K562 (cell line): Measurements from ENCODE around the gene RNPEPL1. TPM values are rescaled to one million over a fixed set of nuclear protein-coding genes. Genes with fewer than 3 reads are reported as not detected.

Source experiments
- ATAC-seq: fragments of 200-7000 bp; cut with Tn5 transposase; 3 replicates; pipeline ENCODE4 v1.9.1; 2020; ENCODE audit warnings: moderate library complexity
- BruUV-seq: library from RNA; stranded (reverse); fragments of 400-500 nt; replicated peaks from 2 replicates; lab custom pipeline; 2021; lab: Mats Ljungman, UMichigan
- CTCF ChIA-PET: fragments of 300-600 bp; formaldehyde crosslinking; extraction: SDS; loops from one replicate; lab custom pipeline; 2021; ENCODE audit warnings: low intra/inter-chr PET ratio; lab: Yijun Ruan, JAX
- POLR2A ChIA-PET: fragments of 300-600, 350-650 bp; sonication (Branson Sonifier 250); formaldehyde crosslinking; extraction: SDS; loops from one replicate; lab custom pipeline; 2021; ENCODE audit warnings: antibody characterized with exemption, inconsistent platforms; lab: Yijun Ruan, JAX
- DNase-seq, 4 experiments: peaks; one replicate each; pipeline versions ENCODE4 v3.0.0 to v3.0.0-alpha.2; 2011 to 2018; ENCODE audit warnings: low spot score in 3 of 4, mixed read lengths in 3 of 4; ENCODE audit errors: extremely low read depth in 1 of 4
- FAIRE-seq: peaks from 2 replicates; lab custom pipeline; 2011; peaks lifted over from hg19 to GRCh38; lab: Jason Lieb, UNC
- H2AFZ ChIP-seq: 2 replicates; pipeline ENCODE4 v1.6.0; 2011; ENCODE audit warnings: low read depth, low read length, control low read depth, inconsistent platforms
- H3K27ac ChIP-seq: fragments of 200-600 bp; 3 replicates; pipeline ENCODE4 v1.8.0; 2011; ENCODE audit warnings: low read depth, mild to moderate bottlenecking, control low read depth, inconsistent platforms, low read length, moderate library complexity, mixed read lengths; ENCODE audit errors: extremely low read depth
- H3K27me3 ChIP-seq, 2 experiments: fragments of 300-600 bp in 1 of 2; 2 replicates in 1 of 2; 3 replicates in 1 of 2; pipeline versions ENCODE4 v1.6.0 to v1.8.0; 2011; ENCODE audit warnings: inconsistent platforms in 2 of 2, low read length in 2 of 2, mild to moderate bottlenecking in 1 of 2, mixed read lengths in 1 of 2, moderate library complexity in 1 of 2; ENCODE audit not compliant: control insufficient read depth in 2 of 2, insufficient read depth in 2 of 2
- H3K36me3 ChIP-seq: fragments of 300-600 bp; 3 replicates; pipeline ENCODE4 v1.8.0; 2011; ENCODE audit warnings: mild to moderate bottlenecking, low read length, inconsistent platforms; ENCODE audit not compliant: control insufficient read depth, insufficient read depth
- H3K4me1 ChIP-seq, 2 experiments: fragments of 200-600 bp in 1 of 2; replicated peaks in 1 of 2; 2 replicates in 1 of 2; 3 replicates in 1 of 2; pipeline versions ENCODE4 v1.5.1 to v1.8.0; 2011; ENCODE audit warnings: inconsistent platforms in 2 of 2, low read length in 2 of 2, mild to moderate bottlenecking in 1 of 2, mixed read lengths in 1 of 2, moderate library complexity in 1 of 2; ENCODE audit not compliant: control insufficient read depth in 2 of 2, insufficient read depth in 2 of 2
- H3K4me2 ChIP-seq: 2 replicates; pipeline ENCODE4 v1.6.1; 2011; ENCODE audit warnings: low read length, control low read depth, inconsistent platforms, mixed read lengths; ENCODE audit not compliant: insufficient read depth
- H3K4me3 ChIP-seq: fragments of 200-600 bp; sonication (generic), shearing (Covaris generic); 2 replicates; pipeline ENCODE4 v1.5.1; 2016; ENCODE audit warnings: control low read depth, inconsistent platforms
- H3K79me2 ChIP-seq: fragments of 200-600 bp; 3 replicates; pipeline ENCODE4 v1.8.0; 2011; ENCODE audit warnings: low read length, inconsistent platforms; ENCODE audit not compliant: control insufficient read depth, insufficient read depth
- H3K9ac ChIP-seq, 2 experiments: 2 replicates each; pipeline versions ENCODE4 v1.6.0 to v1.6.1; 2011; ENCODE audit warnings: low read depth in 2 of 2, low read length in 2 of 2, control low read depth in 1 of 2, inconsistent platforms in 1 of 2, mild to moderate bottlenecking in 1 of 2, mixed read lengths in 1 of 2; ENCODE audit not compliant: insufficient read depth in 1 of 2
- H3K9me1 ChIP-seq: one replicate; pipeline ENCODE4 v1.6.0; 2011; ENCODE audit warnings: inconsistent platforms, mild to moderate bottlenecking, low read length, moderate library complexity; ENCODE audit not compliant: control insufficient read depth, insufficient read depth
- H3K9me3 ChIP-seq: replicated peaks from 2 replicates; pipeline ENCODE4 v1.5.1; 2011; ENCODE audit warnings: low read depth, low read length, inconsistent platforms; ENCODE audit not compliant: control insufficient read depth, insufficient read depth
- H4K20me1 ChIP-seq: replicated peaks from 2 replicates; pipeline ENCODE4 v1.6.1; 2011; ENCODE audit warnings: low read length, inconsistent platforms, mixed read lengths; ENCODE audit not compliant: control insufficient read depth, insufficient read depth
- U2AF1 ChIP-seq: fragments of 200-400 bp; formaldehyde crosslinking; optimal IDR thresholded peaks from 2 replicates; pipeline ENCODE3; 2017; ENCODE audit warnings: mild to moderate bottlenecking, low read depth, low read length, moderate library complexity
- ZNF444 ChIP-seq: fragments of 250-450 bp; sonication (Bioruptor Pico); IDR thresholded peaks from 2 replicates; pipeline ENCODE4 v1.4.0; 2020; ENCODE audit warnings: mild to moderate bottlenecking, moderate library complexity
- ZNF785 ChIP-seq: fragments of 250-450 bp; sonication (Bioruptor Pico); IDR thresholded peaks from 2 replicates; pipeline ENCODE4 v1.4.0; 2020; ENCODE audit warnings: mild to moderate bottlenecking
- WGBS: fragments of 100-300 bp; shearing (Covaris generic); methylation state at CpG from one replicate; pipeline ENCODE4 v1.1.6; 2016; ENCODE audit warnings: low coverage, mixed read lengths; ENCODE audit not compliant: insufficient coverage; ENCODE audit errors: missing lambda C conversion rate; 5-methylcytosine and 5-hydroxymethylcytosine counted together
- in situ Hi-C: fragments of 300-500 bp; cut with MboI; formaldehyde crosslinking; loops from 4 replicates; pipeline ENCODE4 v1.15.0; 2018; ENCODE audit warnings: inconsistent platforms, mixed read lengths
- intact Hi-C: fragments of 100-400 bp; cut with micrococcal nuclease; formaldehyde crosslinking; loops from 2 replicates; pipeline ENCODE4 v1.14.2; 2022
- polyA plus RNA-seq, 8 experiments: library from polyadenylated mRNA; depleted of rRNA in 4 of 8; stranded (reverse) in 5 of 8; unstranded in 3 of 8; fragments of >200 nt; fragmentation: Nextera tagmentation in 2 of 8; fragmentation: Illumina TruSeq in 1 of 8; extraction: Ambion mirVana in 2 of 8; extraction: Trizol in 1 of 8; gene quantifications; 2 replicates each; pipeline versions ENCODE4 v1.2.1 to v1.2.3, GENCODE V29; 2011 to 2014; ENCODE audit warnings: inconsistent platforms in 1 of 8, missing spikeins in 1 of 8
- total RNA-seq, 7 experiments: library from RNA; depleted of rRNA in 6 of 7; stranded (reverse); fragments of >200 nt in 6 of 7; fragmentation: Illumina TruSeq in 2 of 7; extraction: Trizol in 2 of 7; gene quantifications; 2 replicates each; pipeline versions ENCODE4 v1.2.1 to v1.2.3, GENCODE V29; 2011 to 2021; ENCODE audit warnings: low replicate concordance in 1 of 7
- TF ChIP-seq, protein P1 (sequence below): fragments of 250-450 bp; sonication (Bioruptor Pico); IDR thresholded peaks from 2 replicates; pipeline ENCODE4 v1.8.0; 2021; ENCODE audit warnings: moderate library complexity, mild to moderate bottlenecking, inconsistent platforms

The RNPEPL1 gene
- total and polyA plus RNA-seq, 9 of the 15 experiments (the other 6 are each of a cell fraction or from before 2014, with no cell fraction given), result 0.07 to 38.7 (median 5.6) TPM

DNA sequence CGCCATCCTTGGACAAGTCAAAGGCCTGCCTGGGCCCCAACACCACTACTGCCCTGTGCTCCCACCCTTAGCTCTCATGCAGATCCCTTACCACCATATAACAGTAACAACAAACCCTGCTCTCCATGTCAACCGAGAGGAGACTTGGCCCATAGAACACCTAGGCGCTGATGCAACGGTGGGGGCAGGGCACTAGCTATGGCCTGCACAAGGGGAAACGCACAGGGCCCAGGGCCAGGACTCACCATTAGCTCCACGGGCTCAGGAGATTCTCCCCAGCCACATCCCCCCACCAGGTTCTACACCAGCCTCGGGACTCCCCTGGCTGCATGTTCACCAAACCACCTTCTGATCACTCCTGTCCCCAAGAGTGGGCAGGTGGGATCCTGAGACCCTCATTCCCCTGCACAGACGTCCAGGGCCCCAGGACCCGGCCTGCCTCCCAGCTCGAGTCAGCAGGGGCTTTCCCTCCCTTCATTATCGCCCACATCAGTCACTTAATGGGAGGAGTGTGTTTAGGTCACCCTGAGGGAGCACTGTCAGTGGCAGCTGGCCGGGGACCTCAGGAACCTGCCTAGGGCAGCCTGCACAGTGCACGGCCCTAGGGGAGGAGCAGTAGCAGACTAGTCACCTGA lies 39.8 kb upstream of the RNPEPL1 start:
- BruUV-seq, result no TSS peak
- no peaks in the 10 kb centered on the region for H4K20me1 ChIP-seq
- FAIRE-seq (no peak), ATAC-seq (no peak), DNase-seq (no peak)
- H3K4me3 ChIP-seq, result no peak overlapping the region
- no peak overlapping the region for H3K4me2 ChIP-seq
- 92% methylated on average over 7 of the region's 13 CpGs for WGBS
- peaks cover 39% of the 10 kb centered on the region; the same call in 2 of the 3 replicates for H3K36me3 ChIP-seq
- H3K79me2 ChIP-seq, result no peaks in the 10 kb centered on the region; the same call in 2 of the 3 replicates
- intact Hi-C loops, result no loop called here
- ChIA-PET CTCF (no interaction called here), POLR2A (interaction anchor here (0.5 to 0.7 kb wide), 3 partner anchors 13 to 218 kb away, joined by 3 to 4 read pairs (median 3); no protein-coding TSS in a partner anchor)
- no peak for TF ChIP-seq ZNF785
- no peak for TF ChIP-seq ZNF444 (CRISPR knock-in tag)
- TF ChIP-seq U2AF1, result no peak
- TF ChIP-seq, protein P1, sequence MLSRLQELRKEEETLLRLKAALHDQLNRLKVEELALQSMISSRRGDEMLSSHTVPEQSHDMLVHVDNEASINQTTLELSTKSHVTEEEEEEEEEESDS (CRISPR knock-in tag), result no peak
- H3K27me3 ChIP-seq, result no peaks in the 10 kb centered on the region
- no peak overlapping the region for H2AFZ ChIP-seq
- in situ Hi-C loops, result no loop called here
- no peak overlapping the region for H3K27ac ChIP-seq
- no peak overlapping the region for H3K9ac ChIP-seq
- H3K9me3 ChIP-seq, result peaks cover 18% of the 10 kb centered on the region
- H3K9me1 ChIP-seq, result no peaks in the 10 kb centered on the region
- H3K4me1 ChIP-seq, result no peaks in the 10 kb centered on the region; a peak in 1 of 5 replicates
